Measurements from ENCODE around the gene TIE1. TPM values are rescaled to one million over a fixed set of nuclear protein-coding genes. Genes with fewer than 3 reads are reported as not detected.

The TIE1 gene
- total and polyA plus RNA-seq, 9 of the 15 experiments (the other 6 are each of a cell fraction or from before 2014, with no cell fraction given) = 0.07 to 0.49 (median 0.14) TPM; not detected in 4

DNA sequence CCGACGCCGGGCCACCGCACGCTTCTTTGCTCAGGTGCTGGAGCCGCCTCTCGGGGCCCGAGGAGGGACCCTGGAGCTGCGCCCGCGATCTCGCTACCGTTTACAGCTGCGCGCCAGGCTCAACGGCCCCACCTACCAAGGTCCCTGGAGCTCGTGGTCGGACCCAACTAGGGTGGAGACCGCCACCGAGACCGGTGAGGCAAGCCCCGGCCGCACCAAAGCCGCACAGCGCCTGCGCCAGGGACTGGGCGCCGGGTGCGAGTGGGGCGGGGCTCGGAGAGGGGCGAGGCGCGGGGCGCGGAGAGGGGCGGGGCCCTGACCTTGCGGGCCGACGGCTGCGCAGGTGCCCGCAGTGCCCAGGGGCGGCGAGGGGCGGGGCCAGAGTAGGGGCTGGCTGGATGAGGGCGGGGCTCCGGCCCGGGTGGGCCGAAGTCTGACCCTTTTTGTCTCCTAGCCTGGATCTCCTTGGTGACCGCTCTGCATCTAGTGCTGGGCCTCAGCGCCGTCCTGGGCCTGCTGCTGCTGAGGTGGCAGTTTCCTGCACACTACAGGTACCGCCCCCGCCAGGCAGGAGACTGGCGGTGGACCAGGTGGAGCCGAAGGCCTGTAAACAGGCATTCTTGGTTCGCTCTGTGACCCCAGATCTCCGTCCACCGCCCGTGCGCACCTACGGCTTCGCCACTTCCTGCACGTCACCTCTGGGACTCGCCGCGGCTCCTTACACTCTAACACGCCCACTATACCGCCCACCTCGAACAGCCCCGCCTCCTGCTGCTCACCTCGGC is 48.2 kb downstream of the TIE1 start:
- FAIRE-seq = no peak
- H3K4me1 ChIP-seq (replicated peaks in 1 of 2; ENCODE audit: control insufficient read depth in 2 of 2, insufficient read depth in 2 of 2, low read length in 2 of 2) = peaks cover 13 to 17% of the 10 kb centered on the region in 2 experiments; a peak in 4 of 5 replicates
- no peaks in the 10 kb centered on the region for H4K20me1 ChIP-seq (replicated peaks; ENCODE audit: control insufficient read depth, insufficient read depth, low read length)

More for the DNA sequence above, 48.2 kb downstream of the TIE1 start:
- H2AFZ ChIP-seq (ENCODE audit: low read depth, low read length) = peak overlapping the region; percentile 53
- peak; percentile 69 for ATAC-seq
- CTCF ChIA-PET (ENCODE audit: low intra/inter-chr PET ratio) = no interaction called here
- H3K4me2 ChIP-seq (ENCODE audit: insufficient read depth, low read length) = 0 out of 2 replicates have a peak overlapping the region, but pooled peaks have one; percentile 4
- DNase-seq (ENCODE audit: extremely low read depth in 1 of 4, low spot score in 3 of 4) = peak in 2 of 4 experiments; percentile 37
- POLR2A ChIA-PET = interaction anchor here (1.1 kb wide), 1 partner anchor 18 kb away, joined by 3 read pairs; no protein-coding TSS in a partner anchor
- no peaks in the 10 kb centered on the region for H3K9me1 ChIP-seq (ENCODE audit: control insufficient read depth, insufficient read depth, low read length)
- BruUV-seq (replicated peaks) = no TSS peak
- TF ChIP-seq KLF1 (tag; IDR thresholded peaks at IDR 0.05) (no peak), HNRNPH1 (optimal IDR thresholded peaks at IDR 0.05; ENCODE audit: low read depth, low read length) (no peak), JUND (IDR thresholded peaks at IDR 0.05; ENCODE audit: borderline replicate concordance, low read depth, low read length) (no peak), JUND (tag; IDR thresholded peaks at IDR 0.05; ENCODE audit: borderline replicate concordance, low read depth, low read length) (no peak), BRCA1 (IDR thresholded peaks at IDR 0.05) (no peak), BRCA1 (CRISPR knock-in tag; IDR thresholded peaks at IDR 0.05) (no peak), CREM (IDR thresholded peaks at IDR 0.05; ENCODE audit: low read depth) (0 out of 2 replicates have a peak, but pooled peaks have one; percentile 26), EGR1 (conservative IDR thresholded peaks at IDR 0.05) (peak; percentile 75), KAT2B (IDR thresholded peaks at IDR 0.05; ENCODE audit: low read depth, low read length) (no peak)
- TF ChIP-seq, protein P1, sequence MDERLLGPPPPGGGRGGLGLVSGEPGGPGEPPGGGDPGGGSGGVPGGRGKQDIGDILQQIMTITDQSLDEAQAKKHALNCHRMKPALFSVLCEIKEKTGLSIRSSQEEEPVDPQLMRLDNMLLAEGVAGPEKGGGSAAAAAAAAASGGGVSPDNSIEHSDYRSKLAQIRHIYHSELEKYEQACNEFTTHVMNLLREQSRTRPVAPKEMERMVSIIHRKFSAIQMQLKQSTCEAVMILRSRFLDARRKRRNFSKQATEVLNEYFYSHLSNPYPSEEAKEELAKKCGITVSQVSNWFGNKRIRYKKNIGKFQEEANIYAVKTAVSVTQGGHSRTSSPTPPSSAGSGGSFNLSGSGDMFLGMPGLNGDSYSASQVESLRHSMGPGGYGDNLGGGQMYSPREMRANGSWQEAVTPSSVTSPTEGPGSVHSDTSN (CRISPR knock-in tag; IDR thresholded peaks at IDR 0.05; ENCODE audit: low read depth) = no peak
- TF ChIP-seq, protein P1 (tag; conservative IDR thresholded peaks at IDR 0.05; ENCODE audit: low read depth) = no peak
- TF ChIP-seq, protein P2, sequence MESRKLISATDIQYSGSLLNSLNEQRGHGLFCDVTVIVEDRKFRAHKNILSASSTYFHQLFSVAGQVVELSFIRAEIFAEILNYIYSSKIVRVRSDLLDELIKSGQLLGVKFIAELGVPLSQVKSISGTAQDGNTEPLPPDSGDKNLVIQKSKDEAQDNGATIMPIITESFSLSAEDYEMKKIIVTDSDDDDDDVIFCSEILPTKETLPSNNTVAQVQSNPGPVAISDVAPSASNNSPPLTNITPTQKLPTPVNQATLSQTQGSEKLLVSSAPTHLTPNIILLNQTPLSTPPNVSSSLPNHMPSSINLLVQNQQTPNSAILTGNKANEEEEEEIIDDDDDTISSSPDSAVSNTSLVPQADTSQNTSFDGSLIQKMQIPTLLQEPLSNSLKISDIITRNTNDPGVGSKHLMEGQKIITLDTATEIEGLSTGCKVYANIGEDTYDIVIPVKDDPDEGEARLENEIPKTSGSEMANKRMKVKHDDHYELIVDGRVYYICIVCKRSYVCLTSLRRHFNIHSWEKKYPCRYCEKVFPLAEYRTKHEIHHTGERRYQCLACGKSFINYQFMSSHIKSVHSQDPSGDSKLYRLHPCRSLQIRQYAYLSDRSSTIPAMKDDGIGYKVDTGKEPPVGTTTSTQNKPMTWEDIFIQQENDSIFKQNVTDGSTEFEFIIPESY (CRISPR knock-in tag; IDR thresholded peaks at IDR 0.05) = peak; percentile 12; the same call in 1 of the 2 replicates
- H3K4me3 ChIP-seq = no peak overlapping the region
- H3K9me3 ChIP-seq (replicated peaks; ENCODE audit: control insufficient read depth, insufficient read depth, low read depth, low read length) = no peaks in the 10 kb centered on the region
- intact Hi-C loops (cut with micrococcal nuclease) = no loop called here
- in situ Hi-C loops (cut with MboI) = no loop called here
- H3K79me2 ChIP-seq (ENCODE audit: control insufficient read depth, insufficient read depth, low read length) = no peaks in the 10 kb centered on the region
- 82% methylated on average over 48 of the region's 72 CpGs for WGBS (ENCODE audit: insufficient coverage, low coverage, missing lambda C conversion rate)
- no peak overlapping the region for H3K27ac ChIP-seq (ENCODE audit: extremely low read depth, low read depth, low read length)
- no peaks in the 10 kb centered on the region for H3K36me3 ChIP-seq (ENCODE audit: control insufficient read depth, insufficient read depth, low read length)
- H3K27me3 ChIP-seq (ENCODE audit: control insufficient read depth in 2 of 2, insufficient read depth in 2 of 2, low read length in 2 of 2) = no peaks in the 10 kb centered on the region
- no peak overlapping the region; a peak in 1 of 4 replicates for H3K9ac ChIP-seq (ENCODE audit: insufficient read depth in 1 of 2, low read depth in 2 of 2, low read length in 2 of 2)
